ENCODE data around the gene PARVB.
A peak's percentile ranks its signal among the peaks of the same experiment; 100 is the strongest.

DNA sequence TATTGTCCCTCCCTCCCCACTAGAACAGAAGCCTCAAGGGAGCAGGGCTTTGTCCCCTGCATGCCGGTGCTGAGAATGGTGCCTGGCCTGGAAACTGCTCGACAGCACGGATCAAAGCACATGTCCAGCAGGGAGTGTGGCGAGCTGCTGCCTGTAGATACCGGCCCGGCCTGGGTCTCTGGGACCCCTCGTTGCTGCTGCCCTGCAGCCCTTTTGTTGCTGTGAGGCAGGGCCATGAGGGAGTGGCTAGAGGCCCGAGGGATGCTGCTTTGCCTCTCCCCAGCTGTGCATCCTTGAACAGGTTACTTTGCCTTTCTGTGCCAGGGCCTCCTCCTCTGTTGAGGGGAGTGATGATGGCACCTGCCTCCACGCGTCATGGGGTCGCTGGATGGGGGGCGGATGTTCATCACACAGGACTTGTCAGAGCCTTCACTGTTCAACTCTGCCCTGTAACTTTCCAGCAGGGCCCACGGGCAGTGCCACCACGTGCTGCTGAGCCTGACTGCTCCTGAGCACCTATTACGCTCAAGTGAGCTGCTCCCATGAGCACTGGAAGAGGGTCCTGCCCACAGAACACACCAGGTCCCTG, 141.3 kb downstream of the PARVB start:
- TF ChIP-seq, protein P1, sequence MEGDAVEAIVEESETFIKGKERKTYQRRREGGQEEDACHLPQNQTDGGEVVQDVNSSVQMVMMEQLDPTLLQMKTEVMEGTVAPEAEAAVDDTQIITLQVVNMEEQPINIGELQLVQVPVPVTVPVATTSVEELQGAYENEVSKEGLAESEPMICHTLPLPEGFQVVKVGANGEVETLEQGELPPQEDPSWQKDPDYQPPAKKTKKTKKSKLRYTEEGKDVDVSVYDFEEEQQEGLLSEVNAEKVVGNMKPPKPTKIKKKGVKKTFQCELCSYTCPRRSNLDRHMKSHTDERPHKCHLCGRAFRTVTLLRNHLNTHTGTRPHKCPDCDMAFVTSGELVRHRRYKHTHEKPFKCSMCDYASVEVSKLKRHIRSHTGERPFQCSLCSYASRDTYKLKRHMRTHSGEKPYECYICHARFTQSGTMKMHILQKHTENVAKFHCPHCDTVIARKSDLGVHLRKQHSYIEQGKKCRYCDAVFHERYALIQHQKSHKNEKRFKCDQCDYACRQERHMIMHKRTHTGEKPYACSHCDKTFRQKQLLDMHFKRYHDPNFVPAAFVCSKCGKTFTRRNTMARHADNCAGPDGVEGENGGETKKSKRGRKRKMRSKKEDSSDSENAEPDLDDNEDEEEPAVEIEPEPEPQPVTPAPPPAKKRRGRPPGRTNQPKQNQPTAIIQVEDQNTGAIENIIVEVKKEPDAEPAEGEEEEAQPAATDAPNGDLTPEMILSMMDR (IDR thresholded peaks at IDR 0.05; ENCODE audit: control extremely low read depth in 1 of 3, insufficient read depth in 1 of 3, low read depth in 1 of 3, low read length in 3 of 3) = no peak
- TF ChIP-seq, protein P2, sequence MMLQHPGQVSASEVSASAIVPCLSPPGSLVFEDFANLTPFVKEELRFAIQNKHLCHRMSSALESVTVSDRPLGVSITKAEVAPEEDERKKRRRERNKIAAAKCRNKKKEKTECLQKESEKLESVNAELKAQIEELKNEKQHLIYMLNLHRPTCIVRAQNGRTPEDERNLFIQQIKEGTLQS (IDR thresholded peaks at IDR 0.05; ENCODE audit: insufficient read depth, low read depth, low read length) = no peak
- no peak for TF ChIP-seq POLR2A (IDR thresholded peaks at IDR 0.05; ENCODE audit: control extremely low read depth in 1 of 2, low read depth in 2 of 2, low read length in 2 of 2)
- no peak for TF ChIP-seq KDM1A (IDR thresholded peaks at IDR 0.05; ENCODE audit: borderline replicate concordance, low read length)
- no peak for TF ChIP-seq POLR2AphosphoS5 (IDR thresholded peaks at IDR 0.05; ENCODE audit: low read depth, low read length)
- no peak for TF ChIP-seq RFX5 (IDR thresholded peaks at IDR 0.05; ENCODE audit: borderline replicate concordance, low read depth, low read length)
- TF ChIP-seq BCL11A (IDR thresholded peaks at IDR 0.05; ENCODE audit: low read depth in 2 of 2, low read length in 2 of 2) = no peak
- TF ChIP-seq YY1 (IDR thresholded peaks at IDR 0.05; ENCODE audit: low read depth, low read length) = no peak
- no peak for TF ChIP-seq SUZ12 (IDR thresholded peaks at IDR 0.05; ENCODE audit: low read length)
- TF ChIP-seq, protein P3, sequence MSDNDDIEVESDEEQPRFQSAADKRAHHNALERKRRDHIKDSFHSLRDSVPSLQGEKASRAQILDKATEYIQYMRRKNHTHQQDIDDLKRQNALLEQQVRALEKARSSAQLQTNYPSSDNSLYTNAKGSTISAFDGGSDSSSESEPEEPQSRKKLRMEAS (IDR thresholded peaks at IDR 0.05) = peak; percentile 18; the same call in 1 of the 2 replicates
- TF ChIP-seq EP300 (IDR thresholded peaks at IDR 0.05; ENCODE audit: borderline replicate concordance in 1 of 2, low read depth in 2 of 2, low read length in 2 of 2) = no peak
- TF ChIP-seq SP1 (IDR thresholded peaks at IDR 0.05; ENCODE audit: low read depth, low read length) = no peak
- no peak for TF ChIP-seq SIN3A (conservative IDR thresholded peaks at IDR 0.05 in 1 of 2, IDR thresholded peaks at IDR 0.05 in 1 of 2; ENCODE audit: low read depth in 1 of 2, low read length in 2 of 2)
- TF ChIP-seq EZH2 (IDR thresholded peaks at IDR 0.05; ENCODE audit: low read depth, low read length, severe bottlenecking) = no peak
